HEK293T (cell line): Measurements from ENCODE around the gene TRIP4.

Experiments used
- ARNT ChIP-seq: fragments of 450-650 bp; IDR thresholded peaks from 2 replicates; pipeline ENCODE4 v1.6.1; 2017; ENCODE audit warnings: mild to moderate bottlenecking
- ELF4 ChIP-seq: fragments of 450-650 bp; IDR thresholded peaks from 2 replicates; pipeline ENCODE4 v1.6.1; 2017; ENCODE audit warnings: antibody characterized with exemption
- FOXK2 ChIP-seq: fragments of 450-650 bp; IDR thresholded peaks from 2 replicates; pipeline ENCODE4 v1.6.1; 2016; ENCODE audit warnings: mild to moderate bottlenecking
- FOXM1 ChIP-seq: fragments of 450-650 bp; IDR thresholded peaks from 2 replicates; pipeline ENCODE4 v1.6.1; 2017; ENCODE audit warnings: mild to moderate bottlenecking, borderline replicate concordance
- HDGF ChIP-seq: fragments of 450-650 bp; IDR thresholded peaks from 2 replicates; pipeline ENCODE4 v1.6.1; 2017; ENCODE audit warnings: antibody characterized with exemption, borderline replicate concordance
- NFRKB ChIP-seq: fragments of 450-650 bp; IDR thresholded peaks from 2 replicates; pipeline ENCODE4 v1.6.1; 2016; ENCODE audit warnings: mild to moderate bottlenecking, moderate library complexity
- PKNOX1 ChIP-seq: fragments of 450-650 bp; IDR thresholded peaks from 2 replicates; pipeline ENCODE4 v1.6.1; 2016
- SP1 ChIP-seq: fragments of 450-650 bp; IDR thresholded peaks from 2 replicates; pipeline ENCODE4 v1.6.1; 2017
- SUZ12 ChIP-seq: fragments of 450-650 bp; IDR thresholded peaks from 2 replicates; pipeline ENCODE4 v1.6.1; 2016; ENCODE audit warnings: mild to moderate bottlenecking
- ZNF384 ChIP-seq: fragments of 450-650 bp; IDR thresholded peaks from 2 replicates; pipeline ENCODE4 v1.6.1; 2016

- TF ChIP-seq SP1 (no peak), ZNF384 (no peak), ELF4 (no peak), SUZ12 (no peak), FOXM1 (no peak), PKNOX1 (no peak), NFRKB (no peak), HDGF (no peak), FOXK2 (no peak), ARNT (no peak)
Measured at GRCh38 chr15:64400583-64400982, 12.9 kb downstream of the TRIP4 start.
